Renal pelvis (tissue), 12 donors: ENCODE results near the gene TEX53. TPM values are rescaled to one million over a fixed set of nuclear protein-coding genes. Genes with fewer than 3 reads are reported as not detected.

ENCODE experiments used
- DNase-seq: peaks from one replicate; pipeline ENCODE4 v3.0.0-alpha.2; 2013
- long read RNA-seq, 16 experiments: transcript quantifications; one replicate each; lab custom pipeline, GENCODE V29; 2026
- polyA plus RNA-seq, 3 donors: library from polyadenylated mRNA; unstranded; fragments of 120-200 nt; gene quantifications; one replicate each; pipeline ENCODE4 v1.2.1, GENCODE V29; 2013; ENCODE audit not compliant: insufficient read length in 3 of 3

TEX53 gene
- not detected for polyA plus RNA-seq
- long read RNA-seq, donor 1, result 0 reads
- long read RNA-seq, donor 2, result 0 reads
- long read RNA-seq, donor 3, result 0 reads
- long read RNA-seq, donor 4, result 0 reads
- long read RNA-seq, donor 5, result 0 reads
- long read RNA-seq, donor 6, result 0 reads
- long read RNA-seq, donor 7, result 0 reads
- long read RNA-seq, donor 8, result 0 reads
- long read RNA-seq, donor 9, result 0 reads
- long read RNA-seq, donor 10, result 0 reads
- long read RNA-seq, donor 11, result 0 reads
- long read RNA-seq, donor 12, result 0 reads
- long read RNA-seq, donor 13, result 0 reads
- long read RNA-seq, donor 14, result 0 reads
- long read RNA-seq, donor 15, result 0 reads
- long read RNA-seq, donor 16, result 0 reads

DNA sequence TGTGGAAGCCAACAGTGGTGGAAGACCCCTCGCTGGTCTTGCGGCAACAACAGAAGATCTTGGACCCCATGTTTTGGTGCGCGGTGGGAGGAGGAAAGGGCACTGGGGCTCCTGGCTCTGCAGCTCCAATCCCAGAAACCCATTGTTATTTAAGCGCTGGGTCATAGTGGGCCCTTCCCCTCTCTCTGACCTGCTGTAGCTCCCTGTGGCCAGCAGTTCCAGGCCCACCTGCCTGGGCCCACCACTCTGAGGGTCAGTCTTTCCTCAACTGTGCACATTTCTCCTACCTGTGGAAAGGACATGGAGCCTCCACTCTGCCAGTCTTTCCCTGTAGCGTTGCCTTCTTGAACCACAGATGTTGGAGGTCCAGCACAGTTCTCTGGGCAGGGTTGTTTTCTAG is at the start of gene TEX53:
Gene TEX53, minus strand, starts transcription at position 101 of the 400 bp plus-strand sequence. Its CDS starts 31 bp downstream, at position 70.
- DNase-seq, result no peak

DNA sequence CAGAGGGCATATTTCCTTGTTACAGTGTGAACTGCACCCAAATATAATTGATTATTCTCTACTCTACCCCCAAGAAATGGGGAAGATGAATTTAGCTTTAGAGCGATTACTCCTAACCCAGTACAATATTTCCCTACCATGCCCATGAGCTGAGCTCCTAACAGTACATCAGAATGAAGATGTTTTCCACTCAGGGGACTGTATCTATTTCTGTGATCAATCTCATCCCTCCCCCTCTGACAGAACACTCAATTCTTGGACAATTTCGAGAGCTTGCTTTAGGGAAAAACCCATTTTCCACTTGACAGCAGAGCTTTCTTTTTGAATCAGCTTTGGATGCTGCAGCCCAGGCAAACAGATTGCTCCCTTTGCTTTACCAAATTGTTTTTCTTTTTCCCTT is 49.1 kb upstream of the TEX53 start:
- DNase-seq, result no peak

- no peak for DNase-seq
Observed at GRCh38 chr9:114701988-114702387, 44.4 kb upstream of the TEX53 start.

DNA sequence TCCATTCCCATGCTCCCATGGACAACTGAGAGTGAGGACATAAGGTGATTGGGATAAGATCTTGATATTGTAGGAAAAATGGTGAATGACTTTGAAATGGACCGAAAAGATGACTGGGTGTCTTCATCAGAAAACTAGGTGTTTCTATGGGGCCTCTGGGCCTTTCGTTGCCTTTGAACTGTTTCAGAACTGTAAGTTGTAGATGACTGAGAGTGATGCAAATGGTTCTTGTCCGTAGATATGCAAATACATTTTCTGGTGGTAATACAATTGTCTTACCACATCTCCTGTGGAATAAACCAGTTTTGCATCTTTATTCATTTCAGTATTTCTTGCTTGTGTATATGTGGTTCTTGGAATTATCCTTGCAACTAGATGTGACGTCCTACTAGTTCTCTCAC is 40.3 kb upstream of the TEX53 start:
- DNase-seq, result no peak

- no peak for DNase-seq
Observed at GRCh38 chr9:114696814-114697544, 39.4 kb upstream of the TEX53 start.

DNA sequence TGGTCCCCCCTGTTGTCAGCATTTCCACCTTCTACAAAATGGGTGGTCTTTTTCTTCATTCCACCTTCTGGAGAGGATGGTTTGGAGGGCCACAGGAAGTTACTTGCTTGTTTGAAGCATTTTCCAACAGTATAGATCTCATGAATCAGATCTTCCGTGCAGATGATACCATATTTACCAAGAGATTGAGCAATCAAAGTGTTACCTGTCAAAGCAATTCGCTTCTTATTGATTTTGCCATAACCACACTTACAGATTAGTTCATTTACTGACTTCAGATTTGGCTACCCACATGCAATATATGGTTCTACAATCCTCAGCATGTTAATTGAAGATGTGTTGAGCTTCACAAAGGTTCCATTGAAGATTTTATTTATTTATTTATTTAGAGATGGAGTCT is 38.3 kb upstream of the TEX53 start:
- no peak for DNase-seq

- DNase-seq, result no peak
Observed at GRCh38 chr9:114694719-114695269, 37.2 kb upstream of the TEX53 start.

GRCh38 chr9:114694146-114694545 is 36.5 kb upstream of the TEX53 start:
- no peak for DNase-seq

GRCh38 chr9:114693248-114693855 is 35.7 kb upstream of the TEX53 start:
- DNase-seq, result no peak

DNA sequence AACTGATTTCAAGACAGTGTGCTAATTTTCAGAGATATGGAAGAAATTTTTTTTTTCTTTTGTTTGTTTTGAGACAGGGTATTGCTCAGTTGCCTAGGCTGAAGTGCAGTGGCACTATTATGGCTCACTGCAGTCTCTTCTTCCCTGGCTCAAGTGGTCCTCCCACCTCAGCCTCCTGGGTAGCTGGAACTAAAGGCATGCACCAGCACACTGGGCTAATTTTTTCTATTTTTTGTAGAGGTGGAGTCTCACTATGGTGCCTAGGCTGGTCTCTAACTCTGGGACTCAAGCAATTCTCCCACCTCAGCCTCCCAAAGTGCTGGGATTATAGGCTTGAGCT is 34.3 kb upstream of the TEX53 start:
- DNase-seq, result no peak

GRCh38 chr9:114691046-114691955 is 33.7 kb upstream of the TEX53 start:
- no peak for DNase-seq

DNA sequence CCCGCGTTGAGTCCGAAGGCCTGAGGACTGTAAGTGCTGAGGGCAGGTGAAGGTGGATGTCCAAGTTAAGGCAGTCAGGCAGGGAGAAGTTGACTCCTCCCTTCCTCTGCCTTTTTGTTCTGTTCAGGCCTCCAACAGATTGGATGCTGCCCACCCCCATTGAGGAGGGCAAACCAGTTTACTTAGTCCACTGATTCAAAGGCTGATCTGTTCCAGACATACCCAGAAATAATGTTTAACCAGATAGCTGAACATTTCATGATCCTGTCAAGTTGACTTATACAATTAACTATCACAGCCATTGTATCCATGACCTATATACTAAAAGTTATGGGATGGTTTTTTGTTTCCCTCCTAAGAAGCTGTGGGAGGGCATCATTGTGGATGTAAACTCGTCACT is 32.7 kb upstream of the TEX53 start:
- DNase-seq, result no peak

DNA sequence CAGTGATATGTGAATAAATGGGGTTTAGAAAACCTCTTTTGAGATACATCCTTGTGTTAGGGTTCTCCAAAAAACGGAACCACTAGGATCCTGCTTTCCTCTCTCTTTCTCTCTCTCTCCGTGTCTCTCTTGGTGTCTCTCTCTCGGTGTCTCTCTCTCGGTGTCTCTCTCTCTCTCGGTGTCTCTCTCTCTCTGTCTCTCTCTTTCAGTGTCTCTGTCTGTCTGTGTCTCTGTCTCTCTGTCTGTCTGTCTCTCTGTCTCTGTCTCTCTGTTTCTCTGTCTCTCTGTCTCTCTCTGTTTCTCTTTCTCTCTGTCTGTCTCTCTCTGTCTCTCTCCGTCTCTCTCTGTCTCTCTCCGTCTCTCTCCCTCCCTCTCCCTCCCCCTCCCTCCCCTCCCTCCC is 32.2 kb upstream of the TEX53 start:
- no peak for DNase-seq

DNA sequence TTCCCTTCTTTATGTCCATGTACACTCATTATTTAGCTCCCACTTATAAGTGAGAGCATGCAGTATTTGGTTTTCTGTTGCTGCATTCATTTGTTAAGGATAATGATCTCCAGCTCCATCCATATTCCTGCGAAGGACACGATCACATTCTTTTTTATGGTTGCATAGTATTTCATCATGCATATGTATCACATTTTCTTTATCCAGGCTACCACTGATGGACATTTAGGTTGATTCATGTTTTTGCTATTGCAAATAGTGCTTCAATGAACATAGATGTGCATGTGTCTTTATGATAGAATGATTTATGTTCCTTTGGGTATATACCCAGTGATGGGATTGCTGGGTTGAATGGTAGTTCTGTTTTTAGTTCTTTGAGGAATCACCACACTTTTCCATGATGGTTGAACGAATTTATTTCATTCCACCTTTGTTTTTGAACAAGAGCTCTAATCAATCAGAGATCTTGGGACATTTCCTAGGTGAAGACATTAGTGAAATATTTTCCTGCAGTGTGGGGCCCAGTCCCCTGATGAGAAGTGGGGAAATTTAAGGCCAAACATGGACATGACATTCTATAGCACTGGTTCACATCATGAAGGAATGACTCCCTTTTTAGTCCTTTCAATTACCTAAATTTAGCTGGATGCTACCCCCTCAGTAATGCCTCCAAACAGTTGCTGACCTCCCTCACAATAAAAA is 31.5 kb upstream of the TEX53 start:
- DNase-seq, result no peak

DNA sequence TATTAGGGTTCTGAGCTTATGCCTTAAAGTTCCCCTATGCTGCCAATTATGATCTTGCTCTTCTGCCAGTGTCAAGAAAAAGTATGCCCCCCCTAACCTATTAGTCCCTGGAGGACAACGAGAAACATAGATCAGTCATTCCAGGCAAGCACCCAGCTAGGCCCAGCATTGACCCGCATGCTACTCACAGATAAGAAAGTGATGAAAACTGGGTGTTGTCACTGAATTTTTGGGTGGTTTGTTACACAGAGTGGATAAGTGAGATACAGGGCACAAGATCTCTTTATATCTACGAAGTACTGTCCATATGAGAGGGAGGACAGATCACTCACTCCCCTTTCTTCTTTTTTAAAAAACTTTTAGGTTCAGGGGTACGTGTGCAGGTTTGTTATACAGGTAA is 30.8 kb upstream of the TEX53 start:
- DNase-seq, result no peak

- no peak for DNase-seq
Observed at GRCh38 chr9:114687034-114687433, 29.4 kb upstream of the TEX53 start.

- no peak for DNase-seq
Observed at GRCh38 chr9:114685951-114686350, 28.3 kb upstream of the TEX53 start.

- no peak for DNase-seq
Observed at GRCh38 chr9:114684036-114684435, 26.4 kb upstream of the TEX53 start.

DNA sequence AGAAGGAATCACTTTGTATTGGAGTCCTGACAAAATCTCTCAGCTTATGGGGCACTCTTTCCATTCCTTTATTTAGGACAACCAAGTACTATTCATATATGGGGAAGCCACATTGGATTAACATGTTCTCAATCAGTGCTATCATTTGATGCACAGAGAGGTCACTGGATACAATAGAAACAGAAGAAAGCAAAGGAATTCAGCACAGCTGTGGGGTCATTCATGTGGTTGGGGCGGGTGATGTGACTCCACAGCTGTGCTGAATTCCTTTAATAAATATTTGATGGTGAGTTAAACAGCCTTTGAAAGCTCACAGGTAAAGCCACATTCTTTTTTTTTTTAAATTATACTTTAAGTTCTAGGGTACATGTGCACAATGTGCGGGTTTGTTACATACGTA is 25.2 kb upstream of the TEX53 start:
- no peak for DNase-seq

GRCh38 chr9:114681594-114682332 is 24.2 kb upstream of the TEX53 start, which contains the start of gene TEX48:
Gene TEX48 (minus strand): TSS chr9:114682192. CDS start chr9:114671723, 10,469 bp downstream.
- DNase-seq, result no peak
